ENCODE data around the gene VSIG2. TPM values are rescaled to one million over a fixed set of nuclear protein-coding genes. Genes with fewer than 3 reads are reported as not detected.

VSIG2 gene
- total and polyA plus RNA-seq, 2 of the 4 experiments (the other 2 are of a cell fraction), result not detected

DNA sequence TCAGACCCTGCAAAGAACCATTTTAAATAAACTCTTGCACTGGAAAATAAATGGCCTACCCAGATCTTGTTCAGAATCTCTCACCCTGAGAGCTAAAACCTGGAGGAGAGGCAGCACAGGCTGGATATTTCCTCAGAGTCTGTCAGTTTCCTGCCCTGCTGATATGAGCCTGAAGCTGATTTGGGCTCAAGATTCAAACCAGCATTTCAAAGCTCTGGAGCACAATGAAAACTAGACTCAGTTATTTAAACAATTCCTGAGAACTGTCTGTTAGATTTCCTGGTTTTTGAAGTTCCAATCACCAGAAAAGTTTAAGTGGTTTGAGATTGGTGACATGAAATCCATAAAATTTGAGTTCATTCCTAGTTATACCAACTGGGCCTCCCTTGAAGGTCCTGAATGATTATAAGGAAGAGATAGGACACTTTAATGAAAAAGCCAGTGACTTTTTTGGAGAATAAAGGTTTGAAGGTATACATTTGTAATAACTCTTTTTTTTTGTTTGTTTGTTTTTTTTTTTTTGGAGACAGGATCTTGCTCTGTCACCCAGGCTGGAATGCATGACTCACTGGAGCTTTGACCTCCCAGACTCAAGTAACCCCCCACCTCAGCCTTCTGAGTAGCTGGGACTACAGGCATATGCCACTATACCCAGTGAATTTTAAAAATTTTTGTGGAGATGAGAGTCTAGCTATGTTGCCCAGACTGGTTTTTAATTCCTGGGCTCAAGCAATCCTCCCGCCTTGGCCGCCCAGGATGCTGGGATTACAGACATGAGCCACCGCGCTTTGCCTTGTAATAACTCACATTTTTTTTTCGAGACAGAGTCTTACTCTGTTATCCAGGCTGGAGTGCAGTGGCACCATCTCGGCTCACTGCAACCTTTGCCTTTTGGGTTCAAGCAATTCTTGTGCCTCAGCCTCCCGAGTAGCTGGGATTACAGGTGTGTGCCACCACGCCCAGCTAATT lies 18.0 kb upstream of the VSIG2 start (continued):
- TF ChIP-seq, protein P1, sequence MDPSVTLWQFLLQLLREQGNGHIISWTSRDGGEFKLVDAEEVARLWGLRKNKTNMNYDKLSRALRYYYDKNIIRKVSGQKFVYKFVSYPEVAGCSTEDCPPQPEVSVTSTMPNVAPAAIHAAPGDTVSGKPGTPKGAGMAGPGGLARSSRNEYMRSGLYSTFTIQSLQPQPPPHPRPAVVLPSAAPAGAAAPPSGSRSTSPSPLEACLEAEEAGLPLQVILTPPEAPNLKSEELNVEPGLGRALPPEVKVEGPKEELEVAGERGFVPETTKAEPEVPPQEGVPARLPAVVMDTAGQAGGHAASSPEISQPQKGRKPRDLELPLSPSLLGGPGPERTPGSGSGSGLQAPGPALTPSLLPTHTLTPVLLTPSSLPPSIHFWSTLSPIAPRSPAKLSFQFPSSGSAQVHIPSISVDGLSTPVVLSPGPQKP (IDR thresholded peaks at IDR 0.05; ENCODE audit: borderline replicate concordance, low read depth, low read length), result no peak

DNA sequence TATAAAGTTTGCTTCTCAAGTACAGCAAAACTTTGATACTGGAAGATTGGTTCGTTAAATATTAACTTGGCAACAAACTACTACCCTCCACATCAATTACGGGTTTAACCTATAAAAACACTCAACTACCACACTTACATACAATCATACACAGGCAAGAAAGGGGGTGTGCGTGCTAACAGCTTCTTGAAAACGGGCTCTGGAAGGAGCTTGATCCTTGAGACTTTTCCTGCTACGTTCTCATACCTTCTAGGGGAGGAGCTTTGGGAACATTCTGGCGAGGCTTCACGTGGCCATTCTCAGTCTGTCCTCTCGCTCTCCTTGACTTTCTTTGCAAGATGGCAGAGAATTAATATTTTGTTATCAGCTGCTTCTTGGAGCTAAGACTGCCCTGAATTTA lies 16.9 kb upstream of the VSIG2 start:
- H2AFZ ChIP-seq (replicated peaks; ENCODE audit: low read length, poor library complexity), result no peak overlapping the region
- no peaks in the 10 kb centered on the region for H3K9me3 ChIP-seq (ENCODE audit: control insufficient read depth, insufficient read depth, low read length)
- no peak overlapping the region for H2AK9ac ChIP-seq (replicated peaks; ENCODE audit: low read depth, low read length, poor library complexity)
- peaks cover 4% of the 10 kb centered on the region; the same call in 1 of the 2 replicates for H3K4me1 ChIP-seq (ENCODE audit: control insufficient read depth, insufficient read depth, low read length)
- no peak overlapping the region for H2AK5ac ChIP-seq (ENCODE audit: low read depth, low read length)
- H3K4me3 ChIP-seq (ENCODE audit: insufficient read depth, low read depth, low read length), result no peak overlapping the region
- POLR2A ChIA-PET (ENCODE audit: unreplicated experiment), result no interaction called here
- no peak overlapping the region for H2BK20ac ChIP-seq (ENCODE audit: low read depth, low read length)
- CTCF ChIA-PET, result interaction anchor here (1.4 kb wide), 1 partner anchor 25 kb away, joined by 6 read pairs; no protein-coding TSS in a partner anchor
- H4K5ac ChIP-seq (ENCODE audit: low read depth, low read length), result no peak overlapping the region
- no CpG with 5 or more reads among the region's 8 CpGs for WGBS, 2 experiments (ENCODE audit: extremely low coverage in 2 of 2, insufficient read length in 1 of 2)
- TF ChIP-seq NFE2L2 (IDR thresholded peaks at IDR 0.05; ENCODE audit: low read depth, low read length) (no peak), MAFK (IDR thresholded peaks at IDR 0.05; ENCODE audit: low read depth, low read length) (no peak), CHD1 (IDR thresholded peaks at IDR 0.05; ENCODE audit: low read depth, low read length) (no peak), RCOR1 (IDR thresholded peaks at IDR 0.05; ENCODE audit: insufficient replicate concordance, low read length) (no peak), RAD21 (IDR thresholded peaks at IDR 0.05; ENCODE audit: low read length) (no peak)
- TF ChIP-seq, protein P1 (IDR thresholded peaks at IDR 0.05; ENCODE audit: borderline replicate concordance, low read depth, low read length), result no peak
- TF ChIP-seq, protein P2, sequence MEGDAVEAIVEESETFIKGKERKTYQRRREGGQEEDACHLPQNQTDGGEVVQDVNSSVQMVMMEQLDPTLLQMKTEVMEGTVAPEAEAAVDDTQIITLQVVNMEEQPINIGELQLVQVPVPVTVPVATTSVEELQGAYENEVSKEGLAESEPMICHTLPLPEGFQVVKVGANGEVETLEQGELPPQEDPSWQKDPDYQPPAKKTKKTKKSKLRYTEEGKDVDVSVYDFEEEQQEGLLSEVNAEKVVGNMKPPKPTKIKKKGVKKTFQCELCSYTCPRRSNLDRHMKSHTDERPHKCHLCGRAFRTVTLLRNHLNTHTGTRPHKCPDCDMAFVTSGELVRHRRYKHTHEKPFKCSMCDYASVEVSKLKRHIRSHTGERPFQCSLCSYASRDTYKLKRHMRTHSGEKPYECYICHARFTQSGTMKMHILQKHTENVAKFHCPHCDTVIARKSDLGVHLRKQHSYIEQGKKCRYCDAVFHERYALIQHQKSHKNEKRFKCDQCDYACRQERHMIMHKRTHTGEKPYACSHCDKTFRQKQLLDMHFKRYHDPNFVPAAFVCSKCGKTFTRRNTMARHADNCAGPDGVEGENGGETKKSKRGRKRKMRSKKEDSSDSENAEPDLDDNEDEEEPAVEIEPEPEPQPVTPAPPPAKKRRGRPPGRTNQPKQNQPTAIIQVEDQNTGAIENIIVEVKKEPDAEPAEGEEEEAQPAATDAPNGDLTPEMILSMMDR (conservative IDR thresholded peaks at IDR 0.05; ENCODE audit: low read depth, low read length), result no peak
- no peak overlapping the region for H3K18ac ChIP-seq (ENCODE audit: low read depth, low read length)
- H3K9me1 ChIP-seq (ENCODE audit: insufficient read depth, low read length), result no peaks in the 10 kb centered on the region
- in situ Hi-C loops (cut with MboI; ENCODE audit: low sequenced_read_pairs), result loop anchor here (10.0 kb wide), 1 partner anchor 66 kb away; no protein-coding TSS in a partner anchor
- no peaks in the 10 kb centered on the region for H4K20me1 ChIP-seq (ENCODE audit: insufficient read depth, low read length)
- no peak overlapping the region for H3K27ac ChIP-seq (ENCODE audit: insufficient read depth, low read length)
- no peak for ATAC-seq (ENCODE audit: low read depth)
- no peak for DNase-seq
- H3K27me3 ChIP-seq (ENCODE audit: control insufficient read depth, insufficient read depth, low read length), result no peaks in the 10 kb centered on the region
- H3K9ac ChIP-seq (ENCODE audit: low read depth, low read length), result no peak overlapping the region
- no peak overlapping the region for H4K8ac ChIP-seq (ENCODE audit: low read depth in 2 of 2, low read length in 2 of 2)
- no peak overlapping the region for H3K14ac ChIP-seq (replicated peaks; ENCODE audit: low read depth, low read length)
- no TSS peak for BruUV-seq (replicated peaks)
- H3K56ac ChIP-seq (ENCODE audit: extremely low read depth, insufficient read depth, low read length), result no peak overlapping the region
- dilution Hi-C loops (cut with HindIII; ENCODE audit: low sequenced_read_pairs, unreplicated experiment), result no loop called here
- peaks cover 12% of the 10 kb centered on the region for H3K36me3 ChIP-seq (ENCODE audit: control insufficient read depth, insufficient read depth, low read length)
- H3K23ac ChIP-seq (ENCODE audit: low read depth, low read length), result no peak overlapping the region
- H4K91ac ChIP-seq (ENCODE audit: insufficient read depth, low read depth, low read length), result no peak overlapping the region
- H3K79me1 ChIP-seq (ENCODE audit: low read depth in 1 of 2, low read length in 2 of 2), result peaks cover 3 to 22% of the 10 kb centered on the region in 2 experiments
- intact Hi-C loops (cut with micrococcal nuclease), result no loop called here
- no peak overlapping the region for H2BK120ac ChIP-seq (ENCODE audit: low read depth, low read length)
- no peak overlapping the region for H2BK15ac ChIP-seq (ENCODE audit: low read depth, low read length)
- H2BK5ac ChIP-seq (ENCODE audit: low read depth, low read length, poor library complexity, severe bottlenecking), result no peak overlapping the region
- H3K4me2 ChIP-seq (ENCODE audit: low read depth, low read length), result no peak overlapping the region
- H3K4ac ChIP-seq (ENCODE audit: low read depth, low read length), result no peak overlapping the region

All from IMR-90 (cell line).